Measurements from ENCODE around the gene ZBBX.

Gene ZBBX

GRCh38 chr3:167302678-167303077 is 77.4 kb downstream of the ZBBX start:
- peaks cover 23% of the 10 kb centered on the region for H3K4me1 Mint-ChIP-seq
- no peak for TF ChIP-seq CTCF (IDR thresholded peaks at IDR 0.05)
- no peaks in the 10 kb centered on the region for H3K27me3 Mint-ChIP-seq (ENCODE audit: low read depth, poor library complexity)
- H3K4me3 Mint-ChIP-seq: no peak overlapping the region
- DNase-seq: no peak
- H3K36me3 Mint-ChIP-seq (ENCODE audit: low read depth): no peaks in the 10 kb centered on the region
- no peaks in the 10 kb centered on the region for H3K9me3 Mint-ChIP-seq
- H3K27ac Mint-ChIP-seq: peak overlapping the region; percentile 75

- no peaks in the 10 kb centered on the region for H3K9me3 Mint-ChIP-seq
- no peak overlapping the region for H3K4me3 Mint-ChIP-seq
- H3K27me3 Mint-ChIP-seq (ENCODE audit: low read depth, poor library complexity): no peaks in the 10 kb centered on the region
- TF ChIP-seq CTCF (IDR thresholded peaks at IDR 0.05): no peak
- no peak overlapping the region for H3K27ac Mint-ChIP-seq
- no peaks in the 10 kb centered on the region for H3K36me3 Mint-ChIP-seq (ENCODE audit: low read depth)
- DNase-seq: no peak
- peaks cover 23% of the 10 kb centered on the region for H3K4me1 Mint-ChIP-seq
These were observed 79.9 kb downstream of the ZBBX start for GRCh38 chr3:167300207-167300606.

- H3K9me3 Mint-ChIP-seq: peaks cover 4% of the 10 kb centered on the region
- no peak for DNase-seq
- H3K36me3 Mint-ChIP-seq (ENCODE audit: low read depth): peaks cover 4% of the 10 kb centered on the region
- no peak overlapping the region for H3K27ac Mint-ChIP-seq
- no peak overlapping the region for H3K4me3 Mint-ChIP-seq
- no peak for TF ChIP-seq CTCF (IDR thresholded peaks at IDR 0.05)
- no peaks in the 10 kb centered on the region for H3K4me1 Mint-ChIP-seq
- H3K27me3 Mint-ChIP-seq (ENCODE audit: low read depth, poor library complexity): no peaks in the 10 kb centered on the region
These were observed 90.7 kb downstream of the ZBBX start for GRCh38 chr3:167289435-167289834.

GRCh38 chr3:167288737-167289136 is 91.4 kb downstream of the ZBBX start:
- TF ChIP-seq CTCF (IDR thresholded peaks at IDR 0.05): no peak
- Mint-ChIP-seq H3K9me3 (peaks cover 4% of the 10 kb centered on the region), H3K36me3 (ENCODE audit: low read depth) (peaks cover 4% of the 10 kb centered on the region), H3K27me3 (ENCODE audit: low read depth, poor library complexity) (no peaks in the 10 kb centered on the region), H3K4me3 (no peak overlapping the region), H3K4me1 (no peaks in the 10 kb centered on the region), H3K27ac (no peak overlapping the region)
- no peak for DNase-seq

- TF ChIP-seq CTCF (IDR thresholded peaks at IDR 0.05): no peak
- no peak overlapping the region for H3K27ac Mint-ChIP-seq
- H3K27me3 Mint-ChIP-seq (ENCODE audit: low read depth, poor library complexity): no peaks in the 10 kb centered on the region
- H3K4me3 Mint-ChIP-seq: no peak overlapping the region
- no peak for DNase-seq
- H3K9me3 Mint-ChIP-seq: peaks cover 4% of the 10 kb centered on the region
- peaks cover 4% of the 10 kb centered on the region for H3K36me3 Mint-ChIP-seq (ENCODE audit: low read depth)
- H3K4me1 Mint-ChIP-seq: no peaks in the 10 kb centered on the region
These were observed 92.8 kb downstream of the ZBBX start for GRCh38 chr3:167287308-167287707.

GRCh38 chr3:167274141-167274874 is 105.8 kb downstream of the ZBBX start:
- Mint-ChIP-seq H3K9me3 (peaks cover 26% of the 10 kb centered on the region), H3K36me3 (ENCODE audit: low read depth) (peaks cover 6% of the 10 kb centered on the region), H3K4me3 (no peak overlapping the region), H3K27ac (no peak overlapping the region), H3K4me1 (no peaks in the 10 kb centered on the region), H3K27me3 (ENCODE audit: low read depth, poor library complexity) (no peaks in the 10 kb centered on the region)
- no peak for TF ChIP-seq CTCF (IDR thresholded peaks at IDR 0.05)
- DNase-seq: no peak

All from nephron progenitor cell (in vitro differentiated cells).